K562 treated with DMSO at 1 percent for 12 hours (cell line): ENCODE measurements around the gene RIMOC1. TPM values are rescaled to one million over a fixed set of nuclear protein-coding genes. Genes with fewer than 3 reads are reported as not detected.

Experiments used
- total RNA-seq: library from RNA; unstranded; fragments of 300-600 nt; gene quantifications from 2 replicates; pipeline ENCODE4 v1.2.3, GENCODE V29; 2022; ENCODE audit not compliant: insufficient read depth

RIMOC1 gene
- total RNA-seq = 3.8 and 15.0 TPM in 2 replicates

GRCh38 chr5:41903892-41904799 lies at the start of gene RIMOC1:
RIMOC1 (plus strand) TSS chr5:41904344; CDS start chr5:41904368, 24 bp downstream.

GRCh38 chr5:41869724-41870626 lies 34.2 kb upstream of the RIMOC1 start, which contains the start of gene OXCT1:
OXCT1 (minus strand) TSS chr5:41870425; CDS start chr5:41870358, 67 bp downstream.

GRCh38 chr5:41924872-41925554 lies 20.9 kb downstream of the RIMOC1 start, which contains the start of gene FBXO4:
FBXO4 (plus strand) TSS chr5:41925281; CDS start chr5:41925310, 29 bp downstream.

Other genes starting within 250 kb of the RIMOC1 start
- gene OXCT1, start 33.9 kb upstream of the RIMOC1 start, total RNA-seq = 8.1 and 19.6 TPM in 2 replicates
- gene FBXO4, start 20.9 kb downstream of the RIMOC1 start, total RNA-seq = 6.0 and 15.3 TPM in 2 replicates